ENCODE data around the gene NKIRAS2.

The NKIRAS2 gene

DNA sequence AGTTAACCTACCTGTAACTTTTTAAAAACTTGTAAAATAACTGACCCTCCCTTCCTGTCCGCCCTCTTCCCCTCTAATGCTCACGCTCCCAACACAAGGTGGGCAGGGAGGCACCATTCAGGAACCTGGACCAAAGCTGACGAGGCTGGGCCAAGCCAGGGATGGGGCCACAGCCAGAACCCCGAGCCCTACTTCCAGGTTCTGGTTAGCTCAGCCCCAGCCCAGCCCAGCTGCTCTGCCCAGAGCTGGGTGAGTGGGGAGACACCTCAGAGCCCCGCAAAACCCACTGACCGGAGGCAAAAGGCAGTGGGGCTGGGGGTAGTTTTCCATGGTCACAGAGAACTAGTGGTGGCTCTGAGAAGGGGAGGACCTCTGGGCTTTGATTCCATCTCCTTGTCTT lies 45.9 kb upstream of the NKIRAS2 start:
- TF ChIP-seq, protein P1, sequence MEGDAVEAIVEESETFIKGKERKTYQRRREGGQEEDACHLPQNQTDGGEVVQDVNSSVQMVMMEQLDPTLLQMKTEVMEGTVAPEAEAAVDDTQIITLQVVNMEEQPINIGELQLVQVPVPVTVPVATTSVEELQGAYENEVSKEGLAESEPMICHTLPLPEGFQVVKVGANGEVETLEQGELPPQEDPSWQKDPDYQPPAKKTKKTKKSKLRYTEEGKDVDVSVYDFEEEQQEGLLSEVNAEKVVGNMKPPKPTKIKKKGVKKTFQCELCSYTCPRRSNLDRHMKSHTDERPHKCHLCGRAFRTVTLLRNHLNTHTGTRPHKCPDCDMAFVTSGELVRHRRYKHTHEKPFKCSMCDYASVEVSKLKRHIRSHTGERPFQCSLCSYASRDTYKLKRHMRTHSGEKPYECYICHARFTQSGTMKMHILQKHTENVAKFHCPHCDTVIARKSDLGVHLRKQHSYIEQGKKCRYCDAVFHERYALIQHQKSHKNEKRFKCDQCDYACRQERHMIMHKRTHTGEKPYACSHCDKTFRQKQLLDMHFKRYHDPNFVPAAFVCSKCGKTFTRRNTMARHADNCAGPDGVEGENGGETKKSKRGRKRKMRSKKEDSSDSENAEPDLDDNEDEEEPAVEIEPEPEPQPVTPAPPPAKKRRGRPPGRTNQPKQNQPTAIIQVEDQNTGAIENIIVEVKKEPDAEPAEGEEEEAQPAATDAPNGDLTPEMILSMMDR (IDR thresholded peaks at IDR 0.05; ENCODE audit: low read depth, low read length, missing control alignments) = no peak
- no peak for DNase-seq (ENCODE audit: low read depth)
- in situ Hi-C loops (cut with HindIII; ENCODE audit: low sequenced_read_pairs) = loop anchor here (25.0 kb wide), 1 partner anchor 237 kb away; the partner anchor contains the start of gene HAP1
- no peak overlapping the region for H3K4me3 ChIP-seq (ENCODE audit: low read depth, low read length)

DNA sequence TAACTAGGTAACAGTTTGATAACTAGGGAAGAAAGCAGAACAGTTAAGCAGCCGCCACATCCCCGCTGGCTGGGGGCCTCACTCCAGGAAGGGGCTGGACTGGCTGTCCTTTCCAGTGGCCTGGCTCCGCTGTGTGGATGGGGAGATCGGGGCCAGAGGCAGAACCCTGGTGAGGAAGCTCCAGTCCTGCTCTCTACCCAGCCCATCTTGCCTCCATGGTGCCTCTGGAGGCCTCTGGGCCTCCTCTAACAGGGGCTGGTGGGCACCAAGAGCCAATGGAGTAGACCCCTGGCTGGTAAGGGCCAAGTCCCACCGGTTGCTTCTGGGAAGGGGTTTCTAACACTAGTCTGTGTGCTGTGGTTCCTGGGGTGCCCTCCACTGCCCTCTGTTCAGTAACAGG lies 45.2 kb upstream of the NKIRAS2 start:
- DNase-seq (ENCODE audit: low read depth) = no peak
- in situ Hi-C loops (cut with HindIII; ENCODE audit: low sequenced_read_pairs) = loop anchor here (25.0 kb wide), 1 partner anchor 237 kb away; the partner anchor contains the start of gene HAP1
- TF ChIP-seq, protein P1 (IDR thresholded peaks at IDR 0.05; ENCODE audit: low read depth, low read length, missing control alignments) = no peak
- no peak overlapping the region for H3K4me3 ChIP-seq (ENCODE audit: low read depth, low read length)

DNA sequence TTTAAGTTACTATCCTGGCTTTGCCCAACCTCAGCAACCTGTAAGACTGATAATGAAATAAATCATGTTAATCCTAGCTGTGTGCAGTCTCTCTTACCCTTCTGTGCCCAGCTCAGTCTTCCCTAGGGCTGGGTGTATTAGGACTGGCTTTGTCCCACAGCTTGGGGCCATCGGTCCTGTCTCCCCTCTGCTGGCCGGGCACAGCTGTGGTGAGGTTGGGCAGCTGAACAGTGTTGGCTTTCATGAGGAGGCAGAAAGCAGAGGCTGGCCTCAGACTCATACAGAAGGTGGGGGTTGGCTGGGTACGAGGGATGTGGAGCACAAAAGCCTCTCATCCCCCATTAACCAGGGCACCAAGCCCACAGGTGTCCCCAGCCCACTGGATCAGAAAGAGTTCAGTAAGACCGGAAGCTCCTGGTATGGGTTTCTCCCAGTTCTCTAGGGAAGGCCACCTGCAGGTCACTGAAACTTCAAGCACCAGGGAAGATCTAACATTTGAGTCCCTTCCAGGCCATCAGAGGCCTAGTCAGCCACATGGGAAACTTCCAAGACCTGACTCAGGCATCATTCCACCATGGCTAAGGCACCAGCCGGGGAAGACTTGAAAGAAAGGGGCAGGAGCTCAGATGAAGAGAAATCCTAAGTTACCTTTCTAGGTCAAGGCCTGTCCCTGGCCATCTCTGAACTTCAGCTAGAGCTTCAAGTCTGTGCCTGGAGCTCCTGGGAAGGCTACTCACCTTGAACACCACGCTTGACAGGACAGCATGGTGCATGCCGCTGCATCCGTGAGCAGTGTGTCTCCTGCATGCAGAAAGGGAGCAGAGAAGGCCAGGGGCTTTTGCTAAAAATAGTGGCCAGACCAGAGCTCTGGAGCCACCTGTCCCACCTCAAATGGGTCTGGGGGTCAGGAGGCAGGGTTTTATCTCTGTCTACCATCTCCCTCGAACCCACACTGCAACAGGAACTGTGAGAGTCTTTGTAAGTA lies 44.5 kb upstream of the NKIRAS2 start:
- DNase-seq (ENCODE audit: low read depth) = no peak
- in situ Hi-C loops (cut with HindIII; ENCODE audit: low sequenced_read_pairs) = no loop called here
- TF ChIP-seq, protein P1 (IDR thresholded peaks at IDR 0.05; ENCODE audit: low read depth, low read length, missing control alignments) = no peak
- H3K4me3 ChIP-seq (ENCODE audit: low read depth, low read length) = no peak overlapping the region

DNA sequence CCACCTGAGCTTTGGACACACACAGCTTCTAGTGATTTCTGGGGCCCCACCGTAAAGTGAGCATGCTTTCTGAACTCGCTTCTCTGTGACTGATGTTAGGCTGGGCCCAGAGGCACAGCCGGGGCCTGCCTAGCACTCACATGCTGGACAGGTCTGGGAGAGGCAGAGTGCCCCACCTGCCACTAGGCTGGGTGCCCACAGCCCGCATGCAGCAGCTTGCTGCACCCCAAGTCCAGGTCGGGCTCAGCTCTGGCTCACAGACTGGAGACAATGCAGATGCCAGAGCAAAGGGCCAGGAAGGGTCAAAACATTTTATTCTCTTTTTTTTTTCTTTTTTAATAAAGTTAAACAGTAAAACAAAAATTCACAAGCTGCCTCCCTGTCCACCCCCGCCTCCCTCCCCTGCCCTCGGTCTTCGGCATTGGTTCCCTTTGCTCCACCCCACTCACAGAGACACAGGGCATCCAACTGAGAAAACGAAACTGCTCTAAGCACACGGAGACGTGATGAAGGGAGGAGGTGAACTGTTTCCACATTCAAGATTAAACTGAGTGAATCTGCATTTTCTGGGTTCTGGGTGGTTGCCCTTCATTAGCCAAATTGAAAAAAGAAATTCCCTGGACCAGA lies 43.6 kb upstream of the NKIRAS2 start:
- H3K4me3 ChIP-seq (ENCODE audit: low read depth, low read length) = no peak overlapping the region
- in situ Hi-C loops (cut with HindIII; ENCODE audit: low sequenced_read_pairs) = no loop called here
- DNase-seq (ENCODE audit: low read depth) = no peak
- TF ChIP-seq, protein P1 (IDR thresholded peaks at IDR 0.05; ENCODE audit: low read depth, low read length, missing control alignments) = no peak

DNA sequence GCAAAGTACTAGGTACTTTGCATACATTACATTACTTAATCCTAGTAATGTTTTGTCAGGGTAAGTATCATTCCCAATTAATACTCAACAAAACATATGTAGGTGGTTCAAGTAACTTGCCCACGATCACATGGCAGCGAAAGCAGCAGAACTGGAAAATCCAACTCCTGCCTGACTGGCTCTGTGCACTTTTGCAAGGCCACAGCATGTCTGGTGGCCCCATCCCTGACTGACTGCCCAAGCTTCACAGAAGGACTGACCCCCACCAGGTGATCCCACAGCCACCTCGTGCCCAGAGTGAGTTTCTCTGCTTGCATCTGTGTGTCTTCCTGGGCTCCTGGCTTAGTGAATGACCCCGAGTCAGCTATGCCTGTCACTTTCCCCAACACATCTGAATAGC lies 41.9 kb upstream of the NKIRAS2 start:
- H3K4me3 ChIP-seq (ENCODE audit: low read depth, low read length) = no peak overlapping the region
- in situ Hi-C loops (cut with HindIII; ENCODE audit: low sequenced_read_pairs) = no loop called here
- no peak for DNase-seq (ENCODE audit: low read depth)
- TF ChIP-seq, protein P1 (IDR thresholded peaks at IDR 0.05; ENCODE audit: low read depth, low read length, missing control alignments) = no peak

DNA sequence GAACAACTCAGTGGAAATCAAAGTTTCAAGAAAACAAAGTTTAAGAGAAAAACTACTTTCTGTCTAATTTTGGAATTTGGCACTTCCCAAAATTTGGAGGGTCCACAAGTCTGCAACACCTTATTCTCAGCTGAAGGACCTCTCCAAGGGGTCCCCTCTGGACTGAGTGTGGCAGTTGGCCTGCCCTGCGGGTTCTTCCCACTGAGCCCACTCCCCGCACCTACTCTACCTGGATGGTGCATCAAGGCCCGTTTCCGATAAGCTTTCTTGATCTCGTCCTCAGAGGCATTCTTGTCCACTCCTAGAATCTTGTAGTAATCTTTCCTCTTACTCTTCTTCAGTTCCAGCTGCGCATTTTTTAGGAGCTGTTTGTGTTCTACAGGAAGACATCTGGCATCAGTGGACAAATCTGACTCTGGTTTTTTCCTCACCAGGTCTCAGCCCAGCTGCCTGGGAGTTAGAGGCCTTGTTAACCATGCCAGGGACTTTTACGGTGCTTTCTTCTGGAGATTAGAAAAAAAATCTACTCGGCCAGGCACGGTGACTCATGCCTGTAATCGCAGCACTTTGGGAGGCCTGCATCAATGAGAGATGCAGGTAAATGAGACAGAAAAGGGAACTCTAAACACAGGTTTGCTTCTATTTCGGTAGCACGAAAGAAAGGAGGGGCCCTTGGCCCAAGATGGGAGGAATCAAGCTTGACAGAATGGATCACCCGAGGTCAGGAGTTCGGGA lies 37.7 kb upstream of the NKIRAS2 start:
- in situ Hi-C loops (cut with HindIII; ENCODE audit: low sequenced_read_pairs) = no loop called here
- H3K4me3 ChIP-seq (ENCODE audit: low read depth, low read length) = no peak overlapping the region
- DNase-seq (ENCODE audit: low read depth) = no peak
- TF ChIP-seq, protein P1 (IDR thresholded peaks at IDR 0.05; ENCODE audit: low read depth, low read length, missing control alignments) = no peak
